MG63 (cell line): Measurements from ENCODE around the gene PSMD13. TPM values are rescaled to one million over a fixed set of nuclear protein-coding genes. Genes with fewer than 3 reads are reported as not detected.
"Not testable (repeated sequence)": the region's sequence is repeated elsewhere in the genome, so short reads cannot be mapped to it uniquely, and the experiment has no call there.

Source experiments
- DNase-seq: peaks from one replicate; pipeline ENCODE4 v3.0.0-alpha.2; 2020
- H3K27me3 ChIP-seq: fragments of 250-450 bp; sonication (Bioruptor Pico); 2 replicates; pipeline ENCODE4 v1.5.1; 2020; ENCODE audit warnings: mild to moderate bottlenecking, moderate library complexity
- H3K36me3 ChIP-seq: fragments of 250-450 bp; sonication (Bioruptor Pico); 2 replicates; pipeline ENCODE4 v1.5.1; 2020; ENCODE audit warnings: mild to moderate bottlenecking, moderate library complexity
- H3K4me3 ChIP-seq: fragments of 250-450 bp; sonication (Bioruptor Pico); 2 replicates; pipeline ENCODE4 v1.5.1; 2020; ENCODE audit warnings: mild to moderate bottlenecking, moderate library complexity
- H3K9me3 ChIP-seq: fragments of 250-450 bp; sonication (Bioruptor Pico); 2 replicates; pipeline ENCODE4 v1.5.1; 2020; ENCODE audit warnings: mild to moderate bottlenecking, moderate library complexity
- total RNA-seq: library from RNA; depleted of rRNA; stranded (reverse); fragments of >200 nt; shearing (Covaris generic); gene quantifications from 2 replicates; pipeline ENCODE4 v1.2.3, GENCODE V29; 2014; ENCODE audit warnings: low replicate concordance

Gene PSMD13
- total RNA-seq, 1 experiment from 2014 or later, result 287 TPM

GRCh38 chr11:225734-226453, 10.9 kb upstream of the PSMD13 start:
- H3K4me3 ChIP-seq, result no peak overlapping the region
- peak; percentile 21 for DNase-seq
- no peaks in the 10 kb centered on the region for H3K9me3 ChIP-seq
- no peaks in the 10 kb centered on the region for H3K27me3 ChIP-seq
- H3K36me3 ChIP-seq, result no peaks in the 10 kb centered on the region; the same call in 1 of the 2 replicates

GRCh38 chr11:227824-228379, 8.9 kb upstream of the PSMD13 start:
- no peak for DNase-seq
- no peak overlapping the region for H3K4me3 ChIP-seq
- H3K9me3 ChIP-seq, result no peaks in the 10 kb centered on the region
- H3K36me3 ChIP-seq, result no peaks in the 10 kb centered on the region
- no peaks in the 10 kb centered on the region for H3K27me3 ChIP-seq

GRCh38 chr11:230431-230830, 6.3 kb upstream of the PSMD13 start:
- H3K27me3 ChIP-seq, result no peaks in the 10 kb centered on the region
- no peak for DNase-seq
- no peaks in the 10 kb centered on the region for H3K36me3 ChIP-seq
- no peaks in the 10 kb centered on the region for H3K9me3 ChIP-seq
- H3K4me3 ChIP-seq, result no peak overlapping the region

GRCh38 chr11:232783-233565, 3.8 kb upstream of the PSMD13 start:
- Histone ChIP-seq H3K36me3 (peaks cover 10% of the 10 kb centered on the region; the same call in 1 of the 2 replicates), H3K27me3 (no peaks in the 10 kb centered on the region), H3K4me3 (no peak overlapping the region), H3K9me3 (no peaks in the 10 kb centered on the region)
- no peak for DNase-seq

GRCh38 chr11:235180-235579, 1.6 kb upstream of the PSMD13 start:
- no peak for DNase-seq
- H3K4me3 ChIP-seq, result peak overlapping the region; percentile 97
- no peaks in the 10 kb centered on the region for H3K9me3 ChIP-seq
- no peaks in the 10 kb centered on the region for H3K27me3 ChIP-seq
- H3K36me3 ChIP-seq, result peaks cover 26% of the 10 kb centered on the region

- DNase-seq, result no peak
- Histone ChIP-seq H3K4me3 (peak overlapping the region; percentile 97), H3K36me3 (peaks cover 30% of the 10 kb centered on the region), H3K27me3 (no peaks in the 10 kb centered on the region), H3K9me3 (no peaks in the 10 kb centered on the region)
Observed at GRCh38 chr11:235609-235996, 1.2 kb upstream of the PSMD13 start.

- H3K27me3 ChIP-seq, result no peaks in the 10 kb centered on the region
- peaks cover 36% of the 10 kb centered on the region for H3K36me3 ChIP-seq
- peak; percentile 80 for DNase-seq
- H3K9me3 ChIP-seq, result no peaks in the 10 kb centered on the region
- peak within 1 kb of the TSS; percentile 97 for H3K4me3 ChIP-seq
Observed at GRCh38 chr11:235997-236773, 591 bp upstream of the PSMD13 start, which contains the start of gene SIRT3. Gene SIRT3 (minus strand): TSS chr11:236342. CDS start chr11:236328, 14 bp downstream.

GRCh38 chr11:238346-238745, 1.6 kb downstream of the PSMD13 start:
- not testable (repeated sequence) for DNase-seq, H3K9me3 ChIP-seq, H3K27me3 ChIP-seq
- H3K4me3 ChIP-seq, result peak overlapping the region; percentile 97
- H3K36me3 ChIP-seq, result peaks cover 58% of the 10 kb centered on the region

GRCh38 chr11:240315-240714, 3.5 kb downstream of the PSMD13 start:
- H3K27me3 ChIP-seq, result no peaks in the 10 kb centered on the region
- no peak for DNase-seq
- H3K36me3 ChIP-seq, result peaks cover 76% of the 10 kb centered on the region
- H3K4me3 ChIP-seq, result no peak overlapping the region
- no peaks in the 10 kb centered on the region for H3K9me3 ChIP-seq

GRCh38 chr11:241634-242033, 4.9 kb downstream of the PSMD13 start:
- peaks cover 88% of the 10 kb centered on the region for H3K36me3 ChIP-seq

GRCh38 chr11:244376-244775, 7.6 kb downstream of the PSMD13 start:
- peaks cover 94% of the 10 kb centered on the region for H3K36me3 ChIP-seq
- H3K27me3 ChIP-seq, result no peaks in the 10 kb centered on the region
- H3K4me3 ChIP-seq, result no peak overlapping the region
- H3K9me3 ChIP-seq, result no peaks in the 10 kb centered on the region
- no peak for DNase-seq

More at GRCh38 chr11:241634-242033, 4.9 kb downstream of the PSMD13 start:
- no peaks in the 10 kb centered on the region for H3K27me3 ChIP-seq
- DNase-seq, result no peak
- H3K9me3 ChIP-seq, result no peaks in the 10 kb centered on the region
- no peak overlapping the region for H3K4me3 ChIP-seq

GRCh38 chr11:249062-249461, 12.3 kb downstream of the PSMD13 start:
- H3K36me3 ChIP-seq, result peaks cover 74% of the 10 kb centered on the region
- H3K4me3 ChIP-seq, result no peak overlapping the region

GRCh38 chr11:250274-250673, 13.5 kb downstream of the PSMD13 start:
- no peak for DNase-seq
- Histone ChIP-seq H3K9me3 (no peaks in the 10 kb centered on the region), H3K36me3 (peaks cover 63% of the 10 kb centered on the region), H3K4me3 (no peak overlapping the region), H3K27me3 (no peaks in the 10 kb centered on the region)

More at GRCh38 chr11:249062-249461, 12.3 kb downstream of the PSMD13 start:
- DNase-seq, result no peak
- no peaks in the 10 kb centered on the region for H3K9me3 ChIP-seq
- no peaks in the 10 kb centered on the region for H3K27me3 ChIP-seq

GRCh38 chr11:250740-251299, 14.0 kb downstream of the PSMD13 start:
- no peak overlapping the region for H3K4me3 ChIP-seq
- H3K27me3 ChIP-seq, result no peaks in the 10 kb centered on the region
- no peaks in the 10 kb centered on the region for H3K9me3 ChIP-seq
- H3K36me3 ChIP-seq, result peaks cover 59% of the 10 kb centered on the region
- peak; percentile 35 for DNase-seq

GRCh38 chr11:251550-251949, 14.8 kb downstream of the PSMD13 start:
- Histone ChIP-seq H3K36me3 (peaks cover 52% of the 10 kb centered on the region), H3K27me3 (no peaks in the 10 kb centered on the region), H3K4me3 (no peak overlapping the region), H3K9me3 (no peaks in the 10 kb centered on the region)
- no peak for DNase-seq

- no peaks in the 10 kb centered on the region for H3K27me3 ChIP-seq
- H3K9me3 ChIP-seq, result no peaks in the 10 kb centered on the region
- H3K36me3 ChIP-seq, result peaks cover 41% of the 10 kb centered on the region
- no peak for DNase-seq
- H3K4me3 ChIP-seq, result no peak overlapping the region
Observed at GRCh38 chr11:252666-253065, 15.9 kb downstream of the PSMD13 start.
